WTC11 (cell line): ENCODE results near the gene DHX30. TPM values are rescaled to one million over a fixed set of nuclear protein-coding genes. Genes with fewer than 3 reads are reported as not detected.

ENCODE experiments used
- ATAC-seq: fragments of 200-7000 bp; cut with Tn5 transposase; 2 replicates; pipeline ENCODE4 v1.10.0; 2021; ENCODE audit warnings: mild to moderate bottlenecking, moderate library complexity
- CTCF ChIA-PET: fragments of 300-600 bp; sonication (Branson Sonifier 250); formaldehyde crosslinking; loops from one replicate; lab custom pipeline; 2021; ENCODE audit warnings: antibody characterized with exemption; lab: Charles Lee
- POLR2A ChIA-PET: fragments of 350-600 bp; sonication (Branson Sonifier 250); formaldehyde crosslinking; loops from one replicate; lab custom pipeline; 2021; ENCODE audit warnings: antibody characterized with exemption; lab: Charles Lee
- DNase-seq: peaks from one replicate; pipeline ENCODE4 v3.0.0; 2021; ENCODE audit warnings: low spot score
- H3K27ac Mint-ChIP-seq: 2 replicates; pipeline ENCODE4 v1.8.0; 2021; ENCODE audit warnings: mixed read lengths
- H3K27me3 Mint-ChIP-seq: 2 replicates; pipeline ENCODE4 v1.8.0; 2021; ENCODE audit warnings: low read depth, mild to moderate bottlenecking, moderate library complexity, mixed read lengths
- H3K36me3 Mint-ChIP-seq: 2 replicates; pipeline ENCODE4 v1.8.0; 2021; ENCODE audit warnings: mixed read lengths
- H3K4me1 Mint-ChIP-seq: 2 replicates; pipeline ENCODE4 v1.8.0; 2022; ENCODE audit warnings: mixed read lengths
- H3K4me3 Mint-ChIP-seq: 2 replicates; pipeline ENCODE4 v1.8.0; 2021; ENCODE audit warnings: mild to moderate bottlenecking, moderate library complexity, mixed read lengths
- H3K9me3 Mint-ChIP-seq: 2 replicates; pipeline ENCODE4 v1.8.0; 2021; ENCODE audit warnings: mixed read lengths
- MYBL2 ChIP-seq: sonication (generic); formaldehyde crosslinking; IDR thresholded peaks from 2 replicates; pipeline ENCODE4 v1.8.1; 2023; ENCODE audit warnings: mild to moderate bottlenecking, moderate library complexity, missing genetic modification reagents
- NFE2L1 ChIP-seq: sonication (generic); formaldehyde crosslinking; IDR thresholded peaks from 2 replicates; pipeline ENCODE4 v1.8.1; 2023; ENCODE audit warnings: missing genetic modification reagents
- TEAD4 ChIP-seq: sonication (generic); formaldehyde crosslinking; IDR thresholded peaks from 2 replicates; pipeline ENCODE4 v1.8.0; 2022; ENCODE audit warnings: mild to moderate bottlenecking, missing genetic modification reagents
- ZNF317 ChIP-seq: sonication (generic); formaldehyde crosslinking; IDR thresholded peaks from 2 replicates; pipeline ENCODE4 v1.8.1; 2023; ENCODE audit warnings: low read depth, mild to moderate bottlenecking, moderate library complexity, missing genetic modification reagents, borderline replicate concordance
- total RNA-seq: library from RNA; stranded (reverse); gene quantifications from 3 replicates; pipeline ENCODE4 v1.2.3, GENCODE V29; 2021
- TF ChIP-seq, protein P1 (sequence below): fragments of 250-450 bp; sonication (Bioruptor Pico); IDR thresholded peaks from 2 replicates; pipeline ENCODE4 v1.8.0; 2021; ENCODE audit warnings: mild to moderate bottlenecking
- TF ChIP-seq, protein P2 (sequence below): sonication (generic); formaldehyde crosslinking; IDR thresholded peaks from 2 replicates; pipeline ENCODE4 v1.8.1; 2022; ENCODE audit warnings: low read depth, missing genetic modification reagents, borderline replicate concordance
- TF ChIP-seq, protein P3 (sequence below): fragments of 250-450 bp; sonication (Bioruptor Pico); conservative IDR thresholded peaks from 2 replicates; pipeline ENCODE4 v1.9.0; 2021; ENCODE audit warnings: mild to moderate bottlenecking
- TF ChIP-seq, protein P4 (sequence below): fragments of 250-450 bp; sonication (Bioruptor Pico); IDR thresholded peaks from 2 replicates; pipeline ENCODE4 v1.9.0; 2021; ENCODE audit warnings: mild to moderate bottlenecking, borderline replicate concordance
- TF ChIP-seq, protein P5 (sequence below): sonication (generic); formaldehyde crosslinking; IDR thresholded peaks from 2 replicates; pipeline ENCODE4 v1.8.1; 2023; ENCODE audit warnings: mild to moderate bottlenecking, moderate library complexity, missing genetic modification reagents

Gene DHX30
- total RNA-seq, 1 experiment from 2014 or later: 98.1 TPM

DNA sequence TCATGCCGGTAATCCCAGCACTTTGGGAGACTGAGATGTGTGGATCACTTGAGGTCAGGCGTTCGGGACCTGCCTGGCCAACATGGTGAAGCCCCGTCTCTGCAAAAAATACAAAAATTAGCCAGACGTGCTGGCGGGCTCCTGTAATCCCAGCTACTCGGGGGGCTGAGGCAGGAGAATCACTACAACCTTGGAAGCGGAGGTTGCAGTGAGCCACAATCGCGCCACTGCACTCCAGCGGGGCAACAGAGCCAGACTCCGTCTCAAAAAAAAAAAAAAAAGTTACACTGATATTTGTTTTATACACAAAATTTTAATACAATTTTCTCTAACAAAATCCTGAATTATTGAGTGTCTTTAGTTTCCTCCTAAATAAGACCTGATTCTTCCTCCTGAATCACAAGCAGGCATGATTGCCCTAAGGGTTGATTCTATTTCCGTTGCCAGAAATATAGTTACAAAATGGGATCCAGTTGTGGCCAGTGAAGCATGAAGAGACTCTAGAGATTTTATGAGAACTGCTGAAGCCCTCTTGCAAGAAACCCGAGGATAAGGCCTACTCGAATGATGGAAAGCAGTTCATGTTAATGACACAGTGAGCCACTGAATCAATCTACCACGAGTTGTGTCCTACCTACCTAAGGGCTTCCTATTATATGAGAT, 11.6 kb upstream of the DHX30 start:
- peaks cover 7% of the 10 kb centered on the region for H3K9me3 Mint-ChIP-seq
- TF ChIP-seq ZNF317 (CRISPR knock-in tag) (no peak), NFE2L1 (CRISPR knock-in tag) (no peak)
- TF ChIP-seq, protein P1, sequence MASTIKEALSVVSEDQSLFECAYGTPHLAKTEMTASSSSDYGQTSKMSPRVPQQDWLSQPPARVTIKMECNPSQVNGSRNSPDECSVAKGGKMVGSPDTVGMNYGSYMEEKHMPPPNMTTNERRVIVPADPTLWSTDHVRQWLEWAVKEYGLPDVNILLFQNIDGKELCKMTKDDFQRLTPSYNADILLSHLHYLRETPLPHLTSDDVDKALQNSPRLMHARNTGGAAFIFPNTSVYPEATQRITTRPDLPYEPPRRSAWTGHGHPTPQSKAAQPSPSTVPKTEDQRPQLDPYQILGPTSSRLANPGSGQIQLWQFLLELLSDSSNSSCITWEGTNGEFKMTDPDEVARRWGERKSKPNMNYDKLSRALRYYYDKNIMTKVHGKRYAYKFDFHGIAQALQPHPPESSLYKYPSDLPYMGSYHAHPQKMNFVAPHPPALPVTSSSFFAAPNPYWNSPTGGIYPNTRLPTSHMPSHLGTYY: no peak
- TF ChIP-seq, all 79 proteins: peak for 0
- ChIA-PET CTCF (interaction anchor here (0.6 to 1.6 kb wide), 2 partner anchors 360 to 366 kb away, joined by 3 to 5 read pairs; no protein-coding TSS in a partner anchor), POLR2A (interaction anchor here (0.6 to 0.7 kb wide), 2 partner anchors 96 to 131 kb away, joined by 3 to 5 read pairs; no protein-coding TSS in a partner anchor)
- no peaks in the 10 kb centered on the region for H3K4me1 Mint-ChIP-seq
- no peak overlapping the region for H3K4me3 Mint-ChIP-seq
- ATAC-seq (no peak), DNase-seq (no peak)
- no peak overlapping the region for H3K27ac Mint-ChIP-seq
- H3K27me3 Mint-ChIP-seq: 0 out of 2 replicates have a peak, but pooled peaks cover 4% of the 10 kb centered on the region
- no peaks in the 10 kb centered on the region for H3K36me3 Mint-ChIP-seq

DNA sequence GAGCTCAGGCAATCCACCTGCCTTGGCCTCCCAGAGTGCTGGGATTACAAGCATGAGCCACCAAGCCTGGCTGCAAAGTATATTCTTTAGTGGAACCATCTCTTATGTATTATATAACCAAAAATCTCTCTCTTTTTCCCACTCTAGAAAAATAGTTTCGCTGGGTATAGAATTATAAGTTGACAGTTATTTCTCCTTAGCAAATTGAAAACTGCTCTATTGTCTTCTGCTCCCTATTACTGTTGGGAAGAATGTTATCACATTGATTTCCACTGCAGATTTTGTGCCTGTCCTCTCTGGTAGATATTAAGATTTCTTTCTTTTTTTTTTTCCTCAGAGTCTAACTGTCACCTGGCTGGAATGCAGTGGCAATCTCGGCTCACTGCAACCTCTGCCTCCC, 10.2 kb upstream of the DHX30 start:
- H3K9me3 Mint-ChIP-seq: peaks cover 7% of the 10 kb centered on the region

More for the DNA sequence above, 10.2 kb upstream of the DHX30 start:
- CTCF ChIA-PET: interaction anchor here (0.7 kb wide), 1 partner anchor 271 kb away, joined by 3 read pairs; no protein-coding TSS in a partner anchor
- H3K4me3 Mint-ChIP-seq: no peak overlapping the region
- TF ChIP-seq, protein P2, sequence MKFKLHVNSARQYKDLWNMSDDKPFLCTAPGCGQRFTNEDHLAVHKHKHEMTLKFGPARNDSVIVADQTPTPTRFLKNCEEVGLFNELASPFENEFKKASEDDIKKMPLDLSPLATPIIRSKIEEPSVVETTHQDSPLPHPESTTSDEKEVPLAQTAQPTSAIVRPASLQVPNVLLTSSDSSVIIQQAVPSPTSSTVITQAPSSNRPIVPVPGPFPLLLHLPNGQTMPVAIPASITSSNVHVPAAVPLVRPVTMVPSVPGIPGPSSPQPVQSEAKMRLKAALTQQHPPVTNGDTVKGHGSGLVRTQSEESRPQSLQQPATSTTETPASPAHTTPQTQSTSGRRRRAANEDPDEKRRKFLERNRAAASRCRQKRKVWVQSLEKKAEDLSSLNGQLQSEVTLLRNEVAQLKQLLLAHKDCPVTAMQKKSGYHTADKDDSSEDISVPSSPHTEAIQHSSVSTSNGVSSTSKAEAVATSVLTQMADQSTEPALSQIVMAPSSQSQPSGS (CRISPR knock-in tag): no peak
- no peak for TF ChIP-seq MYBL2
- TF ChIP-seq, protein P3, sequence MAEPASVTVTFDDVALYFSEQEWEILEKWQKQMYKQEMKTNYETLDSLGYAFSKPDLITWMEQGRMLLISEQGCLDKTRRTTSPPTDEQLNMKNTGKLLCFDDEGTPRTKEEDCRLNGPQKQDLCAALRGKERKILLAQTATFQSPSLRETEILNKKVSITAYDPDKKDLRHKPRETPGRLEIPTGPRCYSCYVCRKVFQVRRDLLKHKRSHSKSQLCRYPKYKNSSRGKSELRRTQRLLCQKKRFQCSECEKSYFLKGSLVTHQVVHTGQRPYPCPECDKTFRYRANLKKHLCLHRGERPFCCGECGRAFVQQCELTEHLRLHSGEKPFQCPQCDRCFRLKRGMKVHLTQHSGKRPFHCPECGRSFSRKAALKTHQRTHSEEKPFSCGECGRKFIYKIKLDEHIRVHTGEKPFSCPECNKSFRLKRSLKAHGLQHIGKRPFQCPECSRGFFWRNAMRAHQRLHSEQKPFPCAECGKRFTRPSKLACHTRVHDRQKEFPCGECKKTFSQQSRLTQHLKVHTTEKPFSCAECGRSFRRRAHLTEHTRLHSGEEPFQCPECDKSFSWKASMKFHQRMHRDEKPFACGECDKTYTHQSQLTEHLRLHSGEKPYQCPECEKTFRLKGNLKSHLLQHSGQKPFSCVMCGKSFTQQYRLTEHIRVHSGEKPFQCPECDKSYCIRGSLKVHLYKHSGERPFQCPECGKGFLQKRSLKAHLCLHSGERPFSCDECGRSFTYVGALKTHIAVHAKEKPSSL: no peak
- TF ChIP-seq NFE2L1 (CRISPR knock-in tag): no peak
- TF ChIP-seq, protein P4, sequence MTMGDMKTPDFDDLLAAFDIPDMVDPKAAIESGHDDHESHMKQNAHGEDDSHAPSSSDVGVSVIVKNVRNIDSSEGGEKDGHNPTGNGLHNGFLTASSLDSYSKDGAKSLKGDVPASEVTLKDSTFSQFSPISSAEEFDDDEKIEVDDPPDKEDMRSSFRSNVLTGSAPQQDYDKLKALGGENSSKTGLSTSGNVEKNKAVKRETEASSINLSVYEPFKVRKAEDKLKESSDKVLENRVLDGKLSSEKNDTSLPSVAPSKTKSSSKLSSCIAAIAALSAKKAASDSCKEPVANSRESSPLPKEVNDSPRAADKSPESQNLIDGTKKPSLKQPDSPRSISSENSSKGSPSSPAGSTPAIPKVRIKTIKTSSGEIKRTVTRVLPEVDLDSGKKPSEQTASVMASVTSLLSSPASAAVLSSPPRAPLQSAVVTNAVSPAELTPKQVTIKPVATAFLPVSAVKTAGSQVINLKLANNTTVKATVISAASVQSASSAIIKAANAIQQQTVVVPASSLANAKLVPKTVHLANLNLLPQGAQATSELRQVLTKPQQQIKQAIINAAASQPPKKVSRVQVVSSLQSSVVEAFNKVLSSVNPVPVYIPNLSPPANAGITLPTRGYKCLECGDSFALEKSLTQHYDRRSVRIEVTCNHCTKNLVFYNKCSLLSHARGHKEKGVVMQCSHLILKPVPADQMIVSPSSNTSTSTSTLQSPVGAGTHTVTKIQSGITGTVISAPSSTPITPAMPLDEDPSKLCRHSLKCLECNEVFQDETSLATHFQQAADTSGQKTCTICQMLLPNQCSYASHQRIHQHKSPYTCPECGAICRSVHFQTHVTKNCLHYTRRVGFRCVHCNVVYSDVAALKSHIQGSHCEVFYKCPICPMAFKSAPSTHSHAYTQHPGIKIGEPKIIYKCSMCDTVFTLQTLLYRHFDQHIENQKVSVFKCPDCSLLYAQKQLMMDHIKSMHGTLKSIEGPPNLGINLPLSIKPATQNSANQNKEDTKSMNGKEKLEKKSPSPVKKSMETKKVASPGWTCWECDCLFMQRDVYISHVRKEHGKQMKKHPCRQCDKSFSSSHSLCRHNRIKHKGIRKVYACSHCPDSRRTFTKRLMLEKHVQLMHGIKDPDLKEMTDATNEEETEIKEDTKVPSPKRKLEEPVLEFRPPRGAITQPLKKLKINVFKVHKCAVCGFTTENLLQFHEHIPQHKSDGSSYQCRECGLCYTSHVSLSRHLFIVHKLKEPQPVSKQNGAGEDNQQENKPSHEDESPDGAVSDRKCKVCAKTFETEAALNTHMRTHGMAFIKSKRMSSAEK (CRISPR knock-in tag): no peak
- TF ChIP-seq TEAD4: no peak
- TF ChIP-seq, protein P5, sequence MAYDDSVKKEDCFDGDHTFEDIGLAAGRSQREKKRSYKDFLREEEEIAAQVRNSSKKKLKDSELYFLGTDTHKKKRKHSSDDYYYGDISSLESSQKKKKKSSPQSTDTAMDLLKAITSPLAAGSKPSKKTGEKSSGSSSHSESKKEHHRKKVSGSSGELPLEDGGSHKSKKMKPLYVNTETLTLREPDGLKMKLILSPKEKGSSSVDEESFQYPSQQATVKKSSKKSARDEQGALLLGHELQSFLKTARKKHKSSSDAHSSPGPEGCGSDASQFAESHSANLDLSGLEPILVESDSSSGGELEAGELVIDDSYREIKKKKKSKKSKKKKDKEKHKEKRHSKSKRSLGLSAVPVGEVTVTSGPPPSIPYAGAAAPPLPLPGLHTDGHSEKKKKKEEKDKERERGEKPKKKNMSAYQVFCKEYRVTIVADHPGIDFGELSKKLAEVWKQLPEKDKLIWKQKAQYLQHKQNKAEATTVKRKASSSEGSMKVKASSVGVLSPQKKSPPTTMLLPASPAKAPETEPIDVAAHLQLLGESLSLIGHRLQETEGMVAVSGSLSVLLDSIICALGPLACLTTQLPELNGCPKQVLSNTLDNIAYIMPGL: no peak
- POLR2A ChIA-PET: no interaction called here
- ATAC-seq: no peak
- no peaks in the 10 kb centered on the region for H3K36me3 Mint-ChIP-seq
- no peaks in the 10 kb centered on the region for H3K4me1 Mint-ChIP-seq
- DNase-seq: no peak
- H3K27ac Mint-ChIP-seq: no peak overlapping the region
- H3K27me3 Mint-ChIP-seq: 0 out of 2 replicates have a peak, but pooled peaks cover 4% of the 10 kb centered on the region
